Loucy (cell line): ENCODE results near the gene PSME4.

Experiments used
- EZH2phosphoT487 ChIP-seq: fragments of 200-600 bp; IDR thresholded peaks from 2 replicates; pipeline ENCODE4 v1.6.1; 2018; ENCODE audit warnings: antibody characterized with exemption, mild to moderate bottlenecking, moderate library complexity, borderline replicate concordance
- TF ChIP-seq, protein P1 (sequence below): fragments of 200-600 bp; sonication (generic); conservative IDR thresholded peaks from 2 replicates; pipeline ENCODE4 v1.5.1; 2014; ENCODE audit warnings: mild to moderate bottlenecking, antibody characterized with exemption, low read length

DNA sequence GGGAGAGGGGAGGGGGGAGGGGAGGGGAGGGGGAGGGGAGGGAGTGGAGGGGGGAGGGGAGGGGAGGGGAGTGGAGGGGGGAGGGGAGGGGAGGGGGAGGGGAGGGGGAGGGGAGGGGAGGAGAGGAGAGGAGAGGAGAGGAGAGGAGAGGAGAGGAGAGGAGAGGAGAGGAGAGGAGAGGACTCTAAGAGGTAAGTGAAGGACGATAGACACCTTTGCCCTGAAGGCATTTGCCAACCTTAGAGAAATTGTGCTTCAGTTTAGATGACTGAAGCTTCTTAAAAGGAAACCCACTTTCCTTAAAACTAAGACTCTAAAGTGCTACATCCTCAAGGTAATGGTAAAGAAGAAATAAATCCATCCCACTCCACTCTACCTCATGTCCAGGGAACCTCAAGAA, 130.2 kb downstream of the PSME4 start:
- TF ChIP-seq, protein P1, sequence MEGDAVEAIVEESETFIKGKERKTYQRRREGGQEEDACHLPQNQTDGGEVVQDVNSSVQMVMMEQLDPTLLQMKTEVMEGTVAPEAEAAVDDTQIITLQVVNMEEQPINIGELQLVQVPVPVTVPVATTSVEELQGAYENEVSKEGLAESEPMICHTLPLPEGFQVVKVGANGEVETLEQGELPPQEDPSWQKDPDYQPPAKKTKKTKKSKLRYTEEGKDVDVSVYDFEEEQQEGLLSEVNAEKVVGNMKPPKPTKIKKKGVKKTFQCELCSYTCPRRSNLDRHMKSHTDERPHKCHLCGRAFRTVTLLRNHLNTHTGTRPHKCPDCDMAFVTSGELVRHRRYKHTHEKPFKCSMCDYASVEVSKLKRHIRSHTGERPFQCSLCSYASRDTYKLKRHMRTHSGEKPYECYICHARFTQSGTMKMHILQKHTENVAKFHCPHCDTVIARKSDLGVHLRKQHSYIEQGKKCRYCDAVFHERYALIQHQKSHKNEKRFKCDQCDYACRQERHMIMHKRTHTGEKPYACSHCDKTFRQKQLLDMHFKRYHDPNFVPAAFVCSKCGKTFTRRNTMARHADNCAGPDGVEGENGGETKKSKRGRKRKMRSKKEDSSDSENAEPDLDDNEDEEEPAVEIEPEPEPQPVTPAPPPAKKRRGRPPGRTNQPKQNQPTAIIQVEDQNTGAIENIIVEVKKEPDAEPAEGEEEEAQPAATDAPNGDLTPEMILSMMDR: no peak
- no peak for TF ChIP-seq EZH2phosphoT487
